NB4 (cell line): ENCODE data around the gene LBHD2.

ENCODE experiments used
- CTCF ChIP-seq: IDR thresholded peaks from one replicate; pipeline ENCODE4 v1.5.1; 2012; ENCODE audit warnings: low read depth, low read length
- MAX ChIP-seq: IDR thresholded peaks from 2 replicates; pipeline ENCODE4 v1.6.1; 2011; ENCODE audit warnings: low read depth, low read length
- POLR2A ChIP-seq: IDR thresholded peaks from 2 replicates; pipeline ENCODE4 v1.6.1; 2011; ENCODE audit warnings: mild to moderate bottlenecking; ENCODE audit not compliant: insufficient read length; ENCODE audit errors: extremely low read depth

- no peak for TF ChIP-seq POLR2A
- no peak for TF ChIP-seq CTCF
- no peak for TF ChIP-seq MAX
Observed at GRCh38 chr14:103111232-103111868, 27.3 kb downstream of the LBHD2 start.
